IPS-NIHi11 (cell line): ENCODE data around the gene TMEM120A.
"Not testable (repeated sequence)": the region's sequence is repeated elsewhere in the genome, so short reads cannot be mapped to it uniquely, and the experiment has no call there.

Source experiments
- DNase-seq: peaks from one replicate; pipeline ENCODE4 v3.0.0; 2012; ENCODE audit warnings: mixed read lengths, low spot score

Gene TMEM120A

DNA sequence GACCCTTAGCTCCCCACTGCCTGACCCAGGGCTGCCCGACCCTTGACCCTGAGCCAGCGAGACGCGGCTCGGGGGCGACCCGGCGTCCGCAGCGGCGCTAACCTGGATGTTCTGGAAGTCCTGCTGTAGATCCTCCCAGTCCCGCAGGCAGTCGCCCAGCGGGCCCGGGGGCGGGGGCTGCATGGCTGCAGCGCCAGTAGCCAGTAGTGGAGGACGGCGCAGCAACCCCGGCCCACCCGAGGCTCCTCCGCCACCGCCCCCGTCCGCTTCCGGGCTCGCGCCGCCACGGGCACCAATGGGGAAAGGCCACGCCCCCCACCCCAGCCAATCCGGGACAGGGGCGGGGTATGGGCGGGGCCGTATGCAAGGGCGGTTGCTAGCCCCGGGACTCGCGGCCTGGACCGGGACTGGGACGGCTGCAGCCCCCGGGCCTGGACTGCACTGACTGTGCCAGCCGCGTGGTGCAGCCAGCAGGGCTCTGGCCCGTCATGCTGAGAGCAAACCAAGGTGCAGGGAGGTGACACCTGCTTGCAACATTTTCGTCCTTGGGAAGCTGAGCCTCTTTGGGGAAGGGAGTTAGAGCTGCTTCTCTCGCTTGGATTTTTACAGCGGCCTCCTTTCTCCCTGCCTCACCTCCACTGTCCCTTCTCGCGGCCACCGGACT is at the start of gene TMEM120A:
TSS of gene TMEM120A (minus strand) at position 208 of the 664 bp plus-strand sequence. CDS start at position 183, 25 bp downstream.
- DNase-seq: peak; percentile 100

GRCh38 chr7:76040126-76040525 is 45.7 kb upstream of the TMEM120A start:
- DNase-seq: no peak

GRCh38 chr7:76037310-76037709 is 42.9 kb upstream of the TMEM120A start:
- no peak for DNase-seq

GRCh38 chr7:76031964-76032363 is 37.6 kb upstream of the TMEM120A start:
- no peak for DNase-seq

DNA sequence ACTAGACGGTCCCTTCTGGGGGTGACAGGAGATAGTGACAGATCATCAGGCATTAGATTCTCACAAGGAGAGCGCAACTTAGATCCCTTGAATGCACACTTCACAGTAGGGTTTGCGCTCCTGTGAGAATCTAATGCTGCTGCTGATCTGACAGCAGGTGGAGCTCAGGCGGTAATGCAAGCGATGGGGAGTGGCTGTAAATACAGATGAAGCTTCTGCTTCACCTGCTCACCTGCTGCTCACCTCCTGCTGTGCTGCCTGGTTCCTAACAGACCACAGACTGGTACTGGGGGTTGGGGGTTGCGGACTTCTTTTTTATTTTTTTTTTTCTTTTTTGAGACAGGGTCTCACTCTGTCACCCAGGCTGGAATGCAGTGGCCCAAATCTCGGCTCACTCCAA is 35.3 kb upstream of the TMEM120A start:
- DNase-seq: not testable (repeated sequence)

- DNase-seq: peak; percentile 38
These were observed 28.6 kb upstream of the TMEM120A start for GRCh38 chr7:76023002-76023401.

GRCh38 chr7:76022026-76022780 is 27.8 kb upstream of the TMEM120A start:
- DNase-seq: no peak

DNA sequence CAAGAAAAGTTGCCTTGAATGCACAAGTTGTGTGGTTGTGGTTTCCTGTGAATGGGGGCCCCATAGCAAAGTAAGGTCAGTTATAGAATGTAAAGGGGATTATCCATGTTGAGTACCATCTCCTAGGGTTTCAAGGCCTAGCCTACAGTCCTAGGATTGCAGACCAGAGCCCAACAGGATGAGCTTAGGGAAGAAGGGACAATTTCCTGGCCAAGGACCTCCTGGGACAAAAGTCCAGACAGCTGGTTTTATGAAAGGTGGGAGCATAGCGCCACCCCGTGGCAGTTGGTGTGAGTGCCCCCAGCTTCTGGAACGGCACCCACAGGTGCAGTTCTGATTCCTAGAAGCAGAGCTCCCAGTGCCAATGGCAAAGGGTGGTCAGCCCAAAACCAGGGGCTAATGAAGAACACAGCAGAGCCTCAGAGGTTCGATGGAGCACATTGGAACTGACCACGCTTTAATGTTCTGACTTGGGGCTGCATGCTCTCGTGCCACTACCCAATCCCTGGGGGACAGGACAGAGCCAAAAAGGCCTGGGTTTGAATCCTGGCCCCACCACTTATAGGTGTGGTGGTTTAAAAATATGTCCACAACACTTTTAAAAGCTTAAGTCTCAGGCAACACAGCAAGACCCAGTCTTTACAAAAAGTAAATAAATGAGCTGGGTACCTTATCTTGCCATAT is 25.8 kb upstream of the TMEM120A start:
- DNase-seq: peak; percentile 87

- DNase-seq: not testable (repeated sequence)
These were observed 24.1 kb upstream of the TMEM120A start for GRCh38 chr7:76018520-76018919.

DNA sequence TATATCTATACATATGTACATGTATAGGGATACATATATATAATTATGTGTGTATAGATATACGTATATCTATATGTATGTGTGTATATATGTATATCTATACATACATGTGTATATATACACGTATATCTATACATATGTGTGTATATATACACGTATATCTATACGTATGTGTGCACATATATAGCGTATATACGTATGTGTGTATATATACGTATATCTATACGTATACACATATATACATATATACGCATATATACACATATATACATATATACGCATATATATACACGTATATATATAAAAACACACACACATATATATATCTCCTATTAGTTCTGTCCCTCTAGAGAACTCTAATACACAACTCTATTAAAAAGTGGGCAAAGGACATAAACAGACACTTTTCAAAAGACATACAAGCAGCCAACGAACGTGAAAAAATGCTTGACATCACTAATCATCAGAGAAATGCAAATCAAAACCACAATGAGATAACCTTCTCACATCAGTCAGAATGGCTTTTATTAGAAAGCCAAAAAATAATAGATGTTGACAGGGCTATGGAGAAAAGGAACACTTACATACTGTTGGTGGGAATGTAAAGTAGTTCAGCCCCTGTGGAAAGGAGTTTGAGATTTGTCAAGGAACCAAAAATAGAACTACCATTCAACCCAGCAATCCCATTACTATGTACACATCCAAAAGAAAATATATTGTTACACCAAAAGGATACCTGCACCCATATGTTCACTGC is 22.0 kb upstream of the TMEM120A start:
- no peak for DNase-seq

DNA sequence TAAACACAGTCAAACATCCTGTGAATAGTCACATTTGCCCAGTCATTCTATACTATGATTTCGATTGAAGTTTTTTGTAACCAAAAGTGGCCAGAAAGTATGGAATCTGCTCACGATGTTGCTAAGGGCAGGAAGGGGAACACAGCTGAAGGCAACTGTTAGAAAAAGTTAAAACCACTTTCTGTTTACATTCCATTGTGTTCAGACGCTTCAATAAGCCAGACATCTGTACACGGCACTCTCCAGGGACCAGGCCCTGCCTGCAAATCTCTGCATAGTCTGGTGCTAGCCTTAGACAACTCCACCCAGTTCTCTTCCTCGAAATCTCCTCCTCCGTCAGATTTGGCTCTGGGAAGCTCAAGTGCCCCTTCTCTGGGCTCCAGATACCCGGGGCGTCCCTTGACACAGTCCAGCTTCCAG is 17.1 kb upstream of the TMEM120A start:
- DNase-seq: no peak

GRCh38 chr7:76009672-76010600 is 15.5 kb upstream of the TMEM120A start:
- no peak for DNase-seq

- DNase-seq: no peak
These were observed 13.8 kb upstream of the TMEM120A start for GRCh38 chr7:76008156-76008687.

GRCh38 chr7:76005004-76005403 is 10.6 kb upstream of the TMEM120A start:
- not testable (repeated sequence) for DNase-seq

DNA sequence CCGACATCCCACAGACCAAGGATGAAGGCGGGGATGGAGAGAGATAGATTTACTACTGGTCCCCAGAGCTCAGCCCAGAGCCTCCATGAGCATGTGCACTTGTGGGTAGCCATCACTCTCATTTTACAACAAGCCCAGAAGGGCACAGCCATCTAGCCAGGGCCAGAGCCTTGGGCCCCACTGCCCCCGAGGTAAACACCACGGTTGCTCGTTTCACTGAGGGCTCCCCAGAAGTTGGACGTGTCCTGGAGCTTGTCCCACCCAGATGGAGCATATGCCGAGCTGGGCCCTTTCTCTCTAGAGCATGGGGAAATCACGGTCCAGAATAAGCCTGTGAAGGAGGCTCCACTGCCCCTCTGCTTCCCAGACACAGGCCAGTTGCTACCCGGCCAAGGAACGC is 9.0 kb upstream of the TMEM120A start:
- peak; percentile 1 for DNase-seq

DNA sequence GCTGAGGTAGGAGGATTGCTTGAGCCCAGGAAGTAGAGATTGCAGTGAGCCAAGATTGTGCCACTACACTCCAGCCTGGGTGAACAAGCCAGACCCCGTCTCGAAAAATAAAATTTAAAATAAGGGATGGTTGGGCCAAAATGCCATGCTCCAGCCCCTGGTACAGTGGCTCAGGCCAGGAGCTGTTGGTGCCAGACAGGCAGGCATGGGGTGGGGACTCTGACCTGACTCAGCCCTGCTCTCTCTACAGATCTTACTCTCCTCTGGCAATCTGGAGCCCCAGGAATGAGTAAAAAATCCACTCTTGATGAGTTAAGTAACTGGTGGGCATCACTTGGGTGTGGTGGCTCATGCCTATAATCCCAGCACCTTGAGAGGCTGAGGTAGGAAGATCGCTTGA is 8.4 kb upstream of the TMEM120A start:
- no peak for DNase-seq

GRCh38 chr7:76002139-76002538 is 7.7 kb upstream of the TMEM120A start:
- peak; percentile 0 for DNase-seq

GRCh38 chr7:76000566-76000965 is 6.2 kb upstream of the TMEM120A start:
- peak; percentile 2 for DNase-seq

- DNase-seq: no peak
These were observed 3.6 kb upstream of the TMEM120A start for GRCh38 chr7:75998038-75998437.

DNA sequence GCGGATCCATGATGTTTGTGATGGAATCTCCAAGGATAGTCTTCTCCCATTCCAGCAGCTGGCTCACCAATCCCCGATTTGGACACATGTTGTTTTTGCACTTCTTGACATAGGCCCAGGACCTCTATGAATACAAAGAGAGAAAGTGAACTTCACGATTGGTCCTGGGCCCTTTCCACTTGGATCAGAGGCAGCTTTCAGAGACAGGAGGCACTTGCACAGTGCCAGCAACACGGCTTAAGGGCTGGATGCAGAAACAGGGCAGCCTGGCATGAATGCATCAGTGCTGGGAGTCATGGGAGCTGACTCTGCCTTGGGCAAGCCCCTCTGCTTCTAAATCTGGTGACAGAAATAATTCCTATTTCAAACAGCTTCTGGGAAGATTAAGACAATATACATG is 2.1 kb upstream of the TMEM120A start:
- DNase-seq: no peak

- DNase-seq: no peak
These were observed 1.6 kb upstream of the TMEM120A start for GRCh38 chr7:75995996-75996395.
